B cell (primary cell): ENCODE results near the gene PANK1. TPM values are rescaled to one million over a fixed set of nuclear protein-coding genes. Genes with fewer than 3 reads are reported as not detected.

ENCODE experiments used
- ATAC-seq: fragments of 200-7000 bp; cut with Tn5 transposase; one replicate; pipeline ENCODE4 v1.10.0; 2021; ENCODE audit warnings: low read depth, mild to moderate bottlenecking, moderate number of reproducible peaks, moderate library complexity
- CTCF ChIA-PET: fragments of 350-600 bp; sonication (Branson Sonifier 250); formaldehyde crosslinking; loops from one replicate; lab custom pipeline; 2021; ENCODE audit warnings: antibody characterized with exemption, inconsistent platforms; lab: Charles Lee
- POLR2A ChIA-PET: fragments of 350-600 bp; sonication (Branson Sonifier 250); formaldehyde crosslinking; loops from one replicate; lab custom pipeline; 2021; ENCODE audit warnings: antibody characterized with exemption; lab: Charles Lee
- DNase-seq: peaks from one replicate; pipeline ENCODE4 v3.0.0; 2013
- H2AFZ ChIP-seq: 2 replicates; pipeline ENCODE4 v1.6.1; 2012; ENCODE audit warnings: mild to moderate bottlenecking, low read depth, low read length; ENCODE audit not compliant: insufficient read depth, poor library complexity, severe bottlenecking
- H3K27ac ChIP-seq, 2 donors: 1 replicate in 1 of 2; 2 replicates in 1 of 2; pipeline ENCODE4 v1.5.1; 2012 to 2013; ENCODE audit warnings: low read length in 2 of 2, mild to moderate bottlenecking in 2 of 2, moderate library complexity in 1 of 2
- H3K27me3 ChIP-seq, 4 experiments: fragments of 200-600 bp in 1 of 4; sonication (generic) in 1 of 4; replicated peaks in 1 of 4; 1 replicate in 2 of 4; 2 replicates in 2 of 4; pipeline versions ENCODE4 v1.6.1 to v1.7.0; 2013 to 2016; ENCODE audit warnings: low read length in 3 of 4, mild to moderate bottlenecking in 2 of 4, mixed read lengths in 1 of 4, moderate library complexity in 1 of 4; ENCODE audit not compliant: insufficient read depth in 4 of 4, control insufficient read depth in 3 of 4; ENCODE audit errors: control extremely low read depth in 1 of 4
- H3K36me3 ChIP-seq, 2 experiments: replicated peaks in 1 of 2; 1 replicate in 1 of 2; 2 replicates in 1 of 2; pipeline versions ENCODE4 v1.6.1 to v1.7.1; 2013; ENCODE audit warnings: low read length in 1 of 2; ENCODE audit not compliant: insufficient read depth in 2 of 2, control insufficient read depth in 1 of 2; ENCODE audit errors: control extremely low read depth in 1 of 2, extremely low read depth in 1 of 2
- H3K4me1 ChIP-seq, 2 donors: fragments of 200-600 bp in 1 of 2; sonication (generic) in 1 of 2; 1 replicate in 1 of 2; 2 replicates in 1 of 2; pipeline versions ENCODE4 v1.5.1 to v1.6.1; 2013 to 2017; ENCODE audit warnings: low read length in 2 of 2; ENCODE audit not compliant: control insufficient read depth in 2 of 2, insufficient read depth in 2 of 2
- H3K4me2 ChIP-seq: replicated peaks from 2 replicates; pipeline ENCODE3; 2012; ENCODE audit warnings: mild to moderate bottlenecking, low read depth, low read length; ENCODE audit not compliant: poor library complexity, severe bottlenecking
- H3K4me3 ChIP-seq, 5 experiments: fragments of 200-600 bp in 1 of 5; sonication (generic) in 1 of 5; 1 replicate in 3 of 5; 2 replicates in 2 of 5; pipeline versions ENCODE4 v1.5.1 to v1.7.0; 2011 to 2016; ENCODE audit warnings: low read length in 4 of 5, mild to moderate bottlenecking in 4 of 5, low read depth in 2 of 5, control low read depth in 1 of 5, moderate library complexity in 1 of 5; ENCODE audit not compliant: insufficient read depth in 1 of 5; ENCODE audit errors: control extremely low read depth in 1 of 5, extremely low read depth in 1 of 5
- H3K79me2 ChIP-seq: fragments of 200-600 bp; sonication (generic); one replicate; pipeline ENCODE4 v1.6.0; 2016; ENCODE audit warnings: low read length; ENCODE audit not compliant: control insufficient read depth, insufficient read depth
- H3K9ac ChIP-seq: fragments of 200-600 bp; sonication (generic); 2 replicates; pipeline ENCODE4 v1.6.1; 2017; ENCODE audit warnings: mild to moderate bottlenecking, low read length, moderate library complexity
- H3K9me3 ChIP-seq, 3 donors: one replicate each; pipeline versions ENCODE4 v1.6.1 to v1.7.1; 2013; ENCODE audit warnings: low read length in 2 of 3; ENCODE audit not compliant: control insufficient read depth in 2 of 3, insufficient read depth in 1 of 3; ENCODE audit errors: control extremely low read depth in 1 of 3
- H4K20me1 ChIP-seq: 2 replicates; pipeline ENCODE4 v1.6.0; 2012; ENCODE audit warnings: mild to moderate bottlenecking, low read length; ENCODE audit not compliant: insufficient read depth, control insufficient read depth, poor library complexity, severe bottlenecking
- H3K27ac Mint-ChIP-seq: one replicate; pipeline ENCODE4 v1.8.0; 2021; ENCODE audit warnings: mixed read lengths
- H3K27me3 Mint-ChIP-seq: one replicate; pipeline ENCODE4 v1.8.0; 2021; ENCODE audit warnings: mixed read lengths
- H3K4me1 Mint-ChIP-seq: one replicate; pipeline ENCODE4 v1.8.0; 2021; ENCODE audit warnings: mixed read lengths
- H3K4me3 Mint-ChIP-seq: one replicate; pipeline ENCODE4 v1.8.0; 2021; ENCODE audit warnings: mixed read lengths
- H3K9me3 Mint-ChIP-seq: one replicate; pipeline ENCODE4 v1.8.0; 2022; ENCODE audit warnings: mixed read lengths; ENCODE audit not compliant: insufficient read depth
- EZH2 ChIP-seq: IDR thresholded peaks from 2 replicates; pipeline ENCODE4 v1.6.1; 2012; ENCODE audit warnings: borderline replicate concordance, low read depth, mild to moderate bottlenecking, moderate library complexity, low read length; ENCODE audit not compliant: insufficient read depth, poor library complexity, severe bottlenecking
- WGBS: methylation state at CpG from one replicate; pipeline ENCODE4 v1.1.5; 2013; ENCODE audit warnings: missing lambda C conversion rate; ENCODE audit not compliant: insufficient coverage; 5-methylcytosine and 5-hydroxymethylcytosine counted together
- intact Hi-C: fragments of 100-400 bp; cut with micrococcal nuclease; formaldehyde crosslinking; loops from one replicate; pipeline ENCODE4 v1.10.0; 2022
- polyA plus RNA-seq: library from polyadenylated mRNA; depleted of rRNA; stranded (reverse); fragments of >200 nt; gene quantifications from 2 replicates; pipeline ENCODE4 v1.2.3, GENCODE V29; 2012
- total RNA-seq, 2 donors: library from RNA; stranded (reverse); fragments of 120-200 nt in 1 of 2; gene quantifications; 1 replicate in 1 of 2; 2 replicates in 1 of 2; pipeline versions ENCODE4 v1.2.3 to v1.2.4, GENCODE V29; 2013 to 2022
- TF ChIP-seq, protein P1 (sequence below): fragments of 200-600 bp; IDR thresholded peaks from one replicate; pipeline ENCODE4 v1.8.0; 2022; ENCODE audit warnings: antibody characterized with exemption, mild to moderate bottlenecking

The PANK1 gene
- total and polyA plus RNA-seq, 2 donors (not counting 1 experiment from before 2014, with no cell fraction given): 0.31 to 2.9 TPM

DNA sequence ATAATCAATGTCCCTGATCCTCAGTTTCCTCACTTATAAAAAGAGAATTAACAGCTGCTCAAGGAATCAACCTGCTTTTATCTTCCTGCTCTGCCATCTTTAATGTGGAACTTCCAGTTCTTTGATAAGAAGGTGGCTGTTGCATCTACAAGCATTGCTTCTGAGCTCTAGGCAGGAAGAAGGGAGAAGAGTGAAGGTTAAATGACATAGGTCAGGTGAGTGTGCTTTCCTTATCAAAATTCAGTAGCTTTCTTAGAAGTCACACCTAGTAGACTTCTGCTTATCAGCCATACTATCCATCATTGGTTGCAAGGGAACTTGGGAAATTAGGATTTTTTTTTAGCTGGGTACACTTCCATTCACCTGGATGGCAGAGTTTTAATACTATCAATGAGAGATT is 32.3 kb upstream of the PANK1 start:
- H3K27me3 Mint-ChIP-seq: peaks cover 5% of the 10 kb centered on the region
- no peak overlapping the region for H3K27ac Mint-ChIP-seq
- H3K4me1 Mint-ChIP-seq: peaks cover 9% of the 10 kb centered on the region
- H3K4me3 Mint-ChIP-seq: no peak overlapping the region
- Histone ChIP-seq H3K9ac (no peak overlapping the region), H3K36me3 (no peaks in the 10 kb centered on the region), H3K4me2 (no peak overlapping the region), H3K4me3 (no peak overlapping the region), H3K27ac (no peak overlapping the region), H4K20me1 (no peaks in the 10 kb centered on the region), H3K9me3 (no peaks in the 10 kb centered on the region), H3K27me3 (no peaks in the 10 kb centered on the region), H3K4me1 (peaks cover 0 to 8% of the 10 kb centered on the region in 2 donors), H2AFZ (no peak overlapping the region), H3K79me2 (no peaks in the 10 kb centered on the region)
- ChIA-PET POLR2A (no interaction called here), CTCF (no interaction called here)
- ATAC-seq (no peak), DNase-seq (no peak)
- intact Hi-C loops: no loop called here
- TF ChIP-seq, protein P1, sequence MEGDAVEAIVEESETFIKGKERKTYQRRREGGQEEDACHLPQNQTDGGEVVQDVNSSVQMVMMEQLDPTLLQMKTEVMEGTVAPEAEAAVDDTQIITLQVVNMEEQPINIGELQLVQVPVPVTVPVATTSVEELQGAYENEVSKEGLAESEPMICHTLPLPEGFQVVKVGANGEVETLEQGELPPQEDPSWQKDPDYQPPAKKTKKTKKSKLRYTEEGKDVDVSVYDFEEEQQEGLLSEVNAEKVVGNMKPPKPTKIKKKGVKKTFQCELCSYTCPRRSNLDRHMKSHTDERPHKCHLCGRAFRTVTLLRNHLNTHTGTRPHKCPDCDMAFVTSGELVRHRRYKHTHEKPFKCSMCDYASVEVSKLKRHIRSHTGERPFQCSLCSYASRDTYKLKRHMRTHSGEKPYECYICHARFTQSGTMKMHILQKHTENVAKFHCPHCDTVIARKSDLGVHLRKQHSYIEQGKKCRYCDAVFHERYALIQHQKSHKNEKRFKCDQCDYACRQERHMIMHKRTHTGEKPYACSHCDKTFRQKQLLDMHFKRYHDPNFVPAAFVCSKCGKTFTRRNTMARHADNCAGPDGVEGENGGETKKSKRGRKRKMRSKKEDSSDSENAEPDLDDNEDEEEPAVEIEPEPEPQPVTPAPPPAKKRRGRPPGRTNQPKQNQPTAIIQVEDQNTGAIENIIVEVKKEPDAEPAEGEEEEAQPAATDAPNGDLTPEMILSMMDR: no peak
- no peak for TF ChIP-seq EZH2
- no peaks in the 10 kb centered on the region for H3K9me3 Mint-ChIP-seq

DNA sequence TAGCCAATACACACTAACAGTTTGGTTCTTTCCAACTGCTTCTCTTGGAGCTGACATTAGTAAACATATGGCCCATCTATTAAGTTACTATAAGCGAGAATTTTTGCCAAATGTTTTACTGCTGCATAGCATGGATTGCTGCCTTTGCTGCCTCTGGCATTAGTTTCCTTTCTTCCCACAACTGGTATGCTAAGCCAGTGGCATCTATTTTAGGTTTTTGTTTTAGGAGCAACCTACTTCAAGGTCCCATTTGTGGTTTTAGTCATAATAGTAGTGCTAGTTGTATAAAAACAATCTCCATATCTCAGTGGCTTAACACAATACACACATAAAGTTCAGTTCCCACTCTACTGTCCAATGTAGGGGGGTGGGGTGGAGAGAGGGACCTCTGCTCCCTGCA is 25.9 kb upstream of the PANK1 start:
- H3K9me3 ChIP-seq: no peaks in the 10 kb centered on the region
- H3K4me1 ChIP-seq: peaks cover 0 to 8% of the 10 kb centered on the region in 2 donors
- H3K4me3 Mint-ChIP-seq: no peak overlapping the region
- H3K27me3 ChIP-seq: peaks cover 0 to 3% (median 0%) of the 10 kb centered on the region in 4 experiments
- DNase-seq (no peak), ATAC-seq (no peak)
- no peak overlapping the region for H3K9ac ChIP-seq
- no peak for TF ChIP-seq EZH2
- TF ChIP-seq, protein P1: no peak
- H4K20me1 ChIP-seq: no peaks in the 10 kb centered on the region
- POLR2A ChIA-PET: no interaction called here
- no peak overlapping the region for H3K4me3 ChIP-seq
- CTCF ChIA-PET: no interaction called here
- H3K4me2 ChIP-seq: no peak overlapping the region
- intact Hi-C loops: no loop called here
- H3K27ac ChIP-seq: no peak overlapping the region
- H3K36me3 ChIP-seq: no peaks in the 10 kb centered on the region
- H3K4me1 Mint-ChIP-seq: peaks cover 9% of the 10 kb centered on the region
- 100% methylated on average over 1 of the region's 1 CpG for WGBS
- H3K27me3 Mint-ChIP-seq: no peaks in the 10 kb centered on the region
- no peaks in the 10 kb centered on the region for H3K9me3 Mint-ChIP-seq
- no peak overlapping the region for H2AFZ ChIP-seq
- no peak overlapping the region for H3K27ac Mint-ChIP-seq
- H3K79me2 ChIP-seq: no peaks in the 10 kb centered on the region
